ENCODE measurements around the gene TPRN. TPM values are rescaled to one million over a fixed set of nuclear protein-coding genes. Genes with fewer than 3 reads are reported as not detected.

Gene TPRN
- total RNA-seq, 1 donor from 2014 or later, result 3.4 TPM

DNA sequence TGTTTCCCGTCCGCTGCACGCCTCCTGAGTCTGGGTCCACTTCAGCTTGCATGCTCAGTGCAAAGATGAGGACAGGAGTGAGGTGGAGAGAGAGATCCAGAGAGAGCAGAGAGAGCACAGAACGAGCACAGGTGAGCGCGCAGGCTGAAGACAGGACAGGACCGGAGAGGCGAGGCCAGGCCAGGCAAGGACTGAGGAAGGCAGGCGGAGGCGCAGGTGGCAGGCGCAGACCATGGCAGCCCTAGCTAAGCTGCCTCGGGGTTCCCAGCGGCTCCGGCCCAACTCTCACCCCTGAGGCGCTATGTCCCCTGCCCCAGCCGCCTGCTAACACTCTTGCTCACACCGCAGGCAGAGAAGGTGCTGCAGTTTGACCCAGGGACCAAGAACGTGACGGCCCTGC lies 51.9 kb downstream of the TPRN start:
- Mint-ChIP-seq H3K4me3 (no peak overlapping the region), H3K36me3 (no peaks in the 10 kb centered on the region), H3K4me1 (no peaks in the 10 kb centered on the region), H3K27me3 (ENCODE audit: insufficient read depth, low read depth) (peaks cover 27% of the 10 kb centered on the region), H3K27ac (no peak overlapping the region), H3K9me3 (peaks cover 3% of the 10 kb centered on the region)
- Histone ChIP-seq H3K4me1 (no peaks in the 10 kb centered on the region), H4K20me1 (ENCODE audit: low read depth) (no peaks in the 10 kb centered on the region), H3K4me3 (no peak overlapping the region), H3K27ac (no peak overlapping the region), H3K4me2 (no peak overlapping the region), H3K9me3 (ENCODE audit: low read depth) (no peaks in the 10 kb centered on the region), H3K36me3 (no peaks in the 10 kb centered on the region), H3K9ac (no peak overlapping the region), H3K79me2 (ENCODE audit: low read depth) (no peaks in the 10 kb centered on the region), H3F3A (ENCODE audit: low read depth) (peaks cover 23% of the 10 kb centered on the region), H2AFZ (replicated peaks) (no peak overlapping the region), H3K27me3 (peaks cover 77% of the 10 kb centered on the region)
- no peak for DNase-seq (ENCODE audit: low spot score)
- TF ChIP-seq, protein P1, sequence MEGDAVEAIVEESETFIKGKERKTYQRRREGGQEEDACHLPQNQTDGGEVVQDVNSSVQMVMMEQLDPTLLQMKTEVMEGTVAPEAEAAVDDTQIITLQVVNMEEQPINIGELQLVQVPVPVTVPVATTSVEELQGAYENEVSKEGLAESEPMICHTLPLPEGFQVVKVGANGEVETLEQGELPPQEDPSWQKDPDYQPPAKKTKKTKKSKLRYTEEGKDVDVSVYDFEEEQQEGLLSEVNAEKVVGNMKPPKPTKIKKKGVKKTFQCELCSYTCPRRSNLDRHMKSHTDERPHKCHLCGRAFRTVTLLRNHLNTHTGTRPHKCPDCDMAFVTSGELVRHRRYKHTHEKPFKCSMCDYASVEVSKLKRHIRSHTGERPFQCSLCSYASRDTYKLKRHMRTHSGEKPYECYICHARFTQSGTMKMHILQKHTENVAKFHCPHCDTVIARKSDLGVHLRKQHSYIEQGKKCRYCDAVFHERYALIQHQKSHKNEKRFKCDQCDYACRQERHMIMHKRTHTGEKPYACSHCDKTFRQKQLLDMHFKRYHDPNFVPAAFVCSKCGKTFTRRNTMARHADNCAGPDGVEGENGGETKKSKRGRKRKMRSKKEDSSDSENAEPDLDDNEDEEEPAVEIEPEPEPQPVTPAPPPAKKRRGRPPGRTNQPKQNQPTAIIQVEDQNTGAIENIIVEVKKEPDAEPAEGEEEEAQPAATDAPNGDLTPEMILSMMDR (IDR thresholded peaks at IDR 0.05), result no peak
- TF ChIP-seq EZH2phosphoT487 (IDR thresholded peaks at IDR 0.05) (no peak), EZH2 (IDR thresholded peaks at IDR 0.05) (no peak)

DNA sequence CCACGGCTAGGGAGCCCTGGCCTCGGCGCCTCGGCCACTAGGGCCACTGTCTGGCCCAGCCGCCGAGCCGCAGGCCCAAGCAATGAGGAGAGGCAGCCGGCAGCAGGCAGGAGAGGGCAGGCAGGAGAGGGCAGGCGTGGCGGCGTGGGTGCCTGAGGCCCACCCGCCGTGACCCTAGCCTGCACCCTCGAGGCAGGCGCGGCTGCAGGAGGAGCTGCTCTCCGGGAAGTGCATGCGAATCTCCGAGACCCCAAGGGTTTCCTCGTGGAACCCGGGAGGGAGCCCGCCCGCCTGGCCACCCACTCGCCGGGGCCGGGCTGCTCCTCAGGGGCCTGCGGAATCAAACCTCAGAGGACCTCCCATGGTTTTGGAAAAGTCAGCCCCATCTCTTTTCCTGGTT lies 52.3 kb downstream of the TPRN start:
- H3K27me3 Mint-ChIP-seq (ENCODE audit: insufficient read depth, low read depth), result peaks cover 31% of the 10 kb centered on the region
- Histone ChIP-seq H3K27ac (no peak overlapping the region), H2AFZ (replicated peaks) (no peak overlapping the region), H3K36me3 (no peaks in the 10 kb centered on the region), H3K4me1 (no peaks in the 10 kb centered on the region), H3K79me2 (ENCODE audit: low read depth) (no peaks in the 10 kb centered on the region), H3F3A (ENCODE audit: low read depth) (peaks cover 20% of the 10 kb centered on the region), H3K4me2 (no peak overlapping the region), H3K9ac (no peak overlapping the region), H3K27me3 (peaks cover 82% of the 10 kb centered on the region), H4K20me1 (ENCODE audit: low read depth) (no peaks in the 10 kb centered on the region), H3K9me3 (ENCODE audit: low read depth) (no peaks in the 10 kb centered on the region), H3K4me3 (no peak overlapping the region)
- H3K27ac Mint-ChIP-seq, result no peak overlapping the region
- no peak for DNase-seq (ENCODE audit: low spot score)
- no peak overlapping the region for H3K4me3 Mint-ChIP-seq
- H3K36me3 Mint-ChIP-seq, result no peaks in the 10 kb centered on the region
- TF ChIP-seq EZH2phosphoT487 (IDR thresholded peaks at IDR 0.05) (no peak), EZH2 (IDR thresholded peaks at IDR 0.05) (no peak)
- TF ChIP-seq, protein P1 (IDR thresholded peaks at IDR 0.05), result no peak
- H3K4me1 Mint-ChIP-seq, result no peaks in the 10 kb centered on the region
- peaks cover 3% of the 10 kb centered on the region for H3K9me3 Mint-ChIP-seq

DNA sequence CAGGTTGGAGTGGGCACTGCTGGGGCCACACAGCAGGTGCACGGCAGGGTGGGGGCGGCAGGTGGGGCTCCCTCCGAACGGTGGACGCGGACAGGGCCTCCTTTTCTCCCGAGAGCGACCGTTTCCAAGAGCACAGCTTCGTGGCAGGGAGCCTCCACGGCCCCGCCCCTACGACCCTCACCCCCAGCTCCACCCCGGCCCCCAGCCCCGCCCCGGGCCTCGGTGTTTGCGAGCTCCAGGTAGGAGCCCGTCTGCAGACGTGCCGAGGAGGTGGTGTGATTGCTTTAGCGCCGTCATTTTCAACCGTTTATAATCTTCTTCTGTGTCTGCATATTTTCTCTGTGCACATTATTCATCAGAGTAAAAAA lies 52.8 kb downstream of the TPRN start:
- Histone ChIP-seq H3K4me2 (no peak overlapping the region), H3K4me1 (no peaks in the 10 kb centered on the region), H3K9me3 (ENCODE audit: low read depth) (no peaks in the 10 kb centered on the region), H4K20me1 (ENCODE audit: low read depth) (no peaks in the 10 kb centered on the region), H3K27ac (no peak overlapping the region), H3K36me3 (no peaks in the 10 kb centered on the region), H3K9ac (no peak overlapping the region), H3K27me3 (peaks cover 86% of the 10 kb centered on the region), H2AFZ (replicated peaks) (no peak overlapping the region), H3K79me2 (ENCODE audit: low read depth) (no peaks in the 10 kb centered on the region), H3F3A (ENCODE audit: low read depth) (peaks cover 15% of the 10 kb centered on the region), H3K4me3 (no peak overlapping the region)
- Mint-ChIP-seq H3K36me3 (no peaks in the 10 kb centered on the region), H3K9me3 (peaks cover 3% of the 10 kb centered on the region), H3K27ac (no peak overlapping the region), H3K4me3 (no peak overlapping the region), H3K4me1 (no peaks in the 10 kb centered on the region), H3K27me3 (ENCODE audit: insufficient read depth, low read depth) (peaks cover 33% of the 10 kb centered on the region)
- TF ChIP-seq, protein P1 (IDR thresholded peaks at IDR 0.05), result no peak
- TF ChIP-seq EZH2 (IDR thresholded peaks at IDR 0.05) (no peak), EZH2phosphoT487 (IDR thresholded peaks at IDR 0.05) (no peak)
- DNase-seq (ENCODE audit: low spot score), result no peak

Data from neural progenitor cell (in vitro differentiated cells).